GM12892 (cell line): ENCODE data around the gene CFAP46.

Experiments used
- POLR2A ChIP-seq: IDR thresholded peaks from 2 replicates; pipeline ENCODE4 v1.6.1; 2011; ENCODE audit warnings: low read depth, low read length, control low read depth
- POLR2AphosphoS5 ChIP-seq: IDR thresholded peaks from 2 replicates; pipeline ENCODE4 v1.6.1; 2011; ENCODE audit warnings: low read depth, low read length, control low read depth
- TAF1 ChIP-seq: IDR thresholded peaks from 2 replicates; pipeline ENCODE4 v1.6.1; 2011; ENCODE audit warnings: low read depth, mild to moderate bottlenecking, control low read depth, low read length, borderline replicate concordance

- no peak for TF ChIP-seq POLR2AphosphoS5
- no peak for TF ChIP-seq TAF1
- TF ChIP-seq POLR2A, result no peak
These were observed 154.7 kb downstream of the CFAP46 start for GRCh38 chr10:132787495-132788179.
